HCT116 (cell line): ENCODE results near the gene ZNF627. TPM values are rescaled to one million over a fixed set of nuclear protein-coding genes. Genes with fewer than 3 reads are reported as not detected.

ENCODE experiments used
- ATAC-seq: fragments of 200-7000 bp; cut with Tn5 transposase; 2 replicates; pipeline ENCODE4 v1.9.1; 2020; ENCODE audit warnings: mild to moderate bottlenecking, moderate library complexity
- BruUV-seq: library from RNA; stranded (reverse); fragments of 400-500 nt; replicated peaks from 2 replicates; lab custom pipeline; 2021; lab: Mats Ljungman, UMichigan
- CTCF ChIA-PET: fragments of 300-600 bp; sonication (Branson Sonifier 250); formaldehyde crosslinking; loops from one replicate; lab custom pipeline; 2021; ENCODE audit warnings: antibody characterized with exemption; lab: Charles Lee
- POLR2A ChIA-PET: fragments of 300-600, 350-600 bp; sonication (Branson Sonifier 250); formaldehyde crosslinking; loops from one replicate; lab custom pipeline; 2021; ENCODE audit warnings: antibody characterized with exemption; lab: Charles Lee
- RAD21 ChIA-PET, 2 experiments: fragments of 300-600 bp; sonication (Branson Sonifier 250); formaldehyde crosslinking; loops; one replicate each; lab custom pipeline; 2023; ENCODE audit warnings: low total read pairs in 2 of 2; ENCODE audit not compliant: uncharacterized antibody in 2 of 2, unreplicated experiment in 2 of 2, low non-redundant PET in 1 of 2; lab: Charles Lee
- DNase-seq: peaks from one replicate; pipeline ENCODE4 v3.0.0-alpha.2; 2010; ENCODE audit warnings: low read depth, low spot score
- H2AFZ ChIP-seq: fragments of 200-600 bp; shearing (Covaris generic), sonication (generic); 2 replicates; pipeline ENCODE4 v1.6.1; 2017; ENCODE audit warnings: low read depth, mixed run types, mixed read lengths, antibody characterized with exemption, low read length; ENCODE audit not compliant: poor library complexity, severe bottlenecking
- H3K27ac ChIP-seq: 2 replicates; pipeline ENCODE4 v1.5.1; 2012; ENCODE audit warnings: low read depth, low read length
- H3K27me3 ChIP-seq: fragments of 200-600 bp; sonication (generic); 2 replicates; pipeline ENCODE4 v1.6.1; 2016; ENCODE audit warnings: mixed run types, low read length, mixed read lengths; ENCODE audit not compliant: insufficient read depth
- H3K36me3 ChIP-seq, 2 experiments: fragments of 200-500 bp in 1 of 2; fragments of 200-600 bp in 1 of 2; sonication (Bioruptor generic) in 1 of 2; sonication (generic) in 1 of 2; 2 replicates each; pipeline versions ENCODE4 v1.5.1 to v1.6.1; 2014 to 2016; ENCODE audit warnings: low read length in 2 of 2, inconsistent platforms in 1 of 2, mixed read lengths in 1 of 2, mixed run types in 1 of 2; ENCODE audit not compliant: insufficient read depth in 2 of 2, control insufficient read depth in 1 of 2
- H3K4me1 ChIP-seq, 2 experiments: fragments of 200-600 bp in 1 of 2; sonication (generic) in 1 of 2; 2 replicates each; pipeline versions ENCODE4 v1.5.1 to v1.6.1; 2012 to 2017; ENCODE audit warnings: low read length in 2 of 2, inconsistent platforms in 1 of 2, mild to moderate bottlenecking in 1 of 2, mixed read lengths in 1 of 2, mixed run types in 1 of 2, moderate library complexity in 1 of 2; ENCODE audit not compliant: insufficient read depth in 2 of 2, control insufficient read depth in 1 of 2
- H3K4me2 ChIP-seq: fragments of 200-600 bp; sonication (generic); 2 replicates; pipeline ENCODE4 v1.6.1; 2017; ENCODE audit warnings: mixed run types, low read length, mixed read lengths
- H3K4me3 ChIP-seq, 2 experiments: fragments of 200-600 bp in 1 of 2; sonication (generic) in 1 of 2; replicated peaks in 1 of 2; 2 replicates each; pipeline ENCODE4 v1.5.1; 2011 to 2016; ENCODE audit warnings: low read length in 2 of 2, control low read depth in 1 of 2, low read depth in 1 of 2, mild to moderate bottlenecking in 1 of 2, mixed read lengths in 1 of 2, mixed run types in 1 of 2
- H3K79me2 ChIP-seq: fragments of 200-600 bp; sonication (generic); 2 replicates; pipeline ENCODE4 v1.6.1; 2017; ENCODE audit warnings: mild to moderate bottlenecking, mixed run types, low read length, moderate library complexity, mixed read lengths; ENCODE audit not compliant: insufficient read depth
- H3K9ac ChIP-seq: fragments of 200-600 bp; sonication (generic); 2 replicates; pipeline ENCODE4 v1.6.1; 2016; ENCODE audit warnings: low read length, mixed read lengths
- H3K9me2 ChIP-seq: fragments of 200-600 bp; sonication (generic), shearing (Covaris generic); 2 replicates; pipeline ENCODE4 v1.6.1; 2017; ENCODE audit warnings: mixed run types, mild to moderate bottlenecking, moderate library complexity; ENCODE audit not compliant: insufficient read depth
- H3K9me3 ChIP-seq, 2 experiments: fragments of 200-500 bp in 1 of 2; fragments of 200-600 bp in 1 of 2; sonication (Bioruptor generic) in 1 of 2; sonication (generic) in 1 of 2; 2 replicates each; pipeline ENCODE4 v1.6.1; 2014 to 2017; ENCODE audit warnings: low read length in 2 of 2, mixed read lengths in 2 of 2, inconsistent platforms in 1 of 2, low read depth in 1 of 2, mild to moderate bottlenecking in 1 of 2, mixed run types in 1 of 2, moderate library complexity in 1 of 2; ENCODE audit not compliant: control insufficient read depth in 1 of 2, insufficient read depth in 1 of 2
- H4K20me1 ChIP-seq: fragments of 200-600 bp; sonication (generic), shearing (Covaris generic); 2 replicates; pipeline ENCODE4 v1.6.1; 2017; ENCODE audit warnings: mixed run types, mild to moderate bottlenecking, moderate library complexity; ENCODE audit not compliant: insufficient read depth
- CBX3 ChIP-seq: IDR thresholded peaks from 2 replicates; pipeline ENCODE4 v1.6.1; 2012; ENCODE audit warnings: low read depth
- CEBPB ChIP-seq: IDR thresholded peaks from 2 replicates; pipeline ENCODE4 v1.6.1; 2012; ENCODE audit warnings: low read depth
- CTCF ChIP-seq, 3 experiments: fragments of 200-600 bp in 1 of 3; sonication (generic) in 1 of 3; IDR thresholded peaks in 2 of 3; conservative IDR thresholded peaks in 1 of 3; 2 replicates each; pipeline ENCODE4 v1.5.1; 2012 to 2017; ENCODE audit warnings: low read depth in 2 of 3, low read length in 2 of 3, antibody characterized with exemption in 1 of 3, borderline replicate concordance in 1 of 3, control low read depth in 1 of 3, mild to moderate bottlenecking in 1 of 3, mixed read lengths in 1 of 3, mixed run types in 1 of 3, moderate library complexity in 1 of 3; ENCODE audit not compliant: insufficient read depth in 1 of 3
- EGR1 ChIP-seq: IDR thresholded peaks from 2 replicates; pipeline ENCODE4 v1.6.1; 2012; ENCODE audit warnings: low read depth
- ELF1 ChIP-seq: IDR thresholded peaks from 2 replicates; pipeline ENCODE4 v1.6.1; 2012; ENCODE audit warnings: low read depth, borderline replicate concordance
- EZH2 ChIP-seq: fragments of 200-600 bp; sonication (generic); IDR thresholded peaks from 2 replicates; pipeline ENCODE4 v1.6.1; 2017; ENCODE audit warnings: antibody characterized with exemption, mixed run types
- FOSL1 ChIP-seq: IDR thresholded peaks from 2 replicates; pipeline ENCODE4 v1.6.1; 2012; ENCODE audit warnings: low read depth
- REST ChIP-seq: IDR thresholded peaks from 2 replicates; pipeline ENCODE4 v1.6.1; 2012; ENCODE audit warnings: low read depth
- SRF ChIP-seq: IDR thresholded peaks from 2 replicates; pipeline ENCODE4 v1.6.1; 2012; ENCODE audit warnings: low read depth
- TCF7L2 ChIP-seq: IDR thresholded peaks from 2 replicates; pipeline ENCODE4 v1.7.0; 2011; ENCODE audit warnings: borderline replicate concordance, inconsistent platforms; ENCODE audit not compliant: insufficient read depth, insufficient read length; ENCODE audit errors: extremely low read depth
- YY1 ChIP-seq: IDR thresholded peaks from 2 replicates; pipeline ENCODE4 v1.6.1; 2011; ENCODE audit warnings: low read length, low read depth, moderate library complexity, mild to moderate bottlenecking; ENCODE audit not compliant: insufficient replicate concordance; ENCODE audit errors: extremely low read depth
- intact Hi-C: fragments of 100-400 bp; cut with micrococcal nuclease; formaldehyde crosslinking; loops from 2 replicates; pipeline ENCODE4 v1.10.0; 2022
- total RNA-seq: library from RNA; stranded (reverse); gene quantifications from one replicate; pipeline ENCODE4 v1.2.1, GENCODE V29; 2021; ENCODE audit not compliant: unreplicated experiment

The ZNF627 gene
- total RNA-seq, 1 experiment from 2014 or later: 14.8 TPM

GRCh38 chr19:11658970-11659369 is 61.7 kb downstream of the ZNF627 start:
- Histone ChIP-seq H3K9ac (no peak overlapping the region), H3K27me3 (no peaks in the 10 kb centered on the region), H3K4me3 (no peak overlapping the region)
- no TSS peak for BruUV-seq
- intact Hi-C loops: loop anchor here (1.0 kb wide), 1 partner anchor 330 kb away; no protein-coding TSS in a partner anchor
- TF ChIP-seq SRF: no peak
- TF ChIP-seq TCF7L2: no peak
- no peak for TF ChIP-seq ELF1
- no peak for TF ChIP-seq CBX3
- no peak for TF ChIP-seq CEBPB
- no peak for TF ChIP-seq EGR1
- no peak for TF ChIP-seq EZH2
- TF ChIP-seq REST: no peak
- TF ChIP-seq CTCF (IDR thresholded peaks at IDR 0.05 in 2 of 3, conservative IDR thresholded peaks at IDR 0.05 in 1 of 3; ENCODE audit: borderline replicate concordance in 1 of 3, insufficient read depth in 1 of 3, low read depth in 2 of 3, low read length in 2 of 3): no peak
- no peak for TF ChIP-seq FOSL1
- TF ChIP-seq YY1: no peak
- TF ChIP-seq, all 23 proteins: peak for 0
- no peaks in the 10 kb centered on the region for H3K4me1 ChIP-seq
- no peaks in the 10 kb centered on the region for H4K20me1 ChIP-seq
- H3K9me2 ChIP-seq: no peaks in the 10 kb centered on the region
- no peak overlapping the region for H2AFZ ChIP-seq
- H3K9me3 ChIP-seq: peaks cover 4 to 10% of the 10 kb centered on the region in 2 experiments; a peak in 2 of 4 replicates
- DNase-seq (no peak), ATAC-seq (no peak)
- no peaks in the 10 kb centered on the region for H3K79me2 ChIP-seq
- H3K27ac ChIP-seq: no peak overlapping the region
- RAD21 ChIA-PET: no interaction called here
- CTCF ChIA-PET: interaction anchor here (0.6 to 1.0 kb wide), 2 partner anchors 16 to 330 kb away, joined by 3 read pairs; no protein-coding TSS in a partner anchor
- POLR2A ChIA-PET: no interaction called here
- H3K36me3 ChIP-seq: 0 out of 4 replicates have a peak, but pooled peaks cover 0 to 4% of the 10 kb centered on the region in 2 experiments
- no peak overlapping the region for H3K4me2 ChIP-seq
